Measurements from ENCODE around the gene TBX10. TPM values are rescaled to one million over a fixed set of nuclear protein-coding genes. Genes with fewer than 3 reads are reported as not detected.

Gene TBX10
- total and polyA plus RNA-seq, 2 experiments from 2014 or later = 1.2 TPM; not detected in 1

- Histone ChIP-seq H3K36me3 (no peaks in the 10 kb centered on the region), H3K27ac (no peak overlapping the region), H3K27me3 (no peaks in the 10 kb centered on the region), H3K9me3 (ENCODE audit: low read depth) (no peaks in the 10 kb centered on the region), H3K4me3 (no peak overlapping the region), H3K4me1 (ENCODE audit: low read depth) (no peaks in the 10 kb centered on the region)
- no peak for TF ChIP-seq CTCF (IDR thresholded peaks at IDR 0.05; ENCODE audit: low read depth, low read length)
- DNase-seq (ENCODE audit: low read depth in 1 of 2, low spot score in 1 of 2) = no peak
Measured at GRCh38 chr11:67652965-67653845, 13.6 kb upstream of the TBX10 start.

GRCh38 chr11:67651976-67652781, 12.6 kb upstream of the TBX10 start:
- Histone ChIP-seq H3K9me3 (ENCODE audit: low read depth) (no peaks in the 10 kb centered on the region), H3K4me3 (no peak overlapping the region), H3K27ac (no peak overlapping the region), H3K27me3 (no peaks in the 10 kb centered on the region), H3K4me1 (ENCODE audit: low read depth) (no peaks in the 10 kb centered on the region), H3K36me3 (no peaks in the 10 kb centered on the region)
- TF ChIP-seq CTCF (IDR thresholded peaks at IDR 0.05; ENCODE audit: low read depth, low read length) = no peak
- no peak for DNase-seq (ENCODE audit: low read depth in 1 of 2, low spot score in 1 of 2)

GRCh38 chr11:67649634-67650510, 10.3 kb upstream of the TBX10 start:
- no peak overlapping the region for H3K27ac ChIP-seq
- H3K4me1 ChIP-seq (ENCODE audit: low read depth) = no peaks in the 10 kb centered on the region
- no peaks in the 10 kb centered on the region for H3K27me3 ChIP-seq
- no peak overlapping the region for H3K4me3 ChIP-seq
- no peaks in the 10 kb centered on the region for H3K9me3 ChIP-seq (ENCODE audit: low read depth)
- DNase-seq (ENCODE audit: low read depth in 1 of 2, low spot score in 1 of 2) = no peak
- H3K36me3 ChIP-seq = no peaks in the 10 kb centered on the region
- no peak for TF ChIP-seq CTCF (IDR thresholded peaks at IDR 0.05; ENCODE audit: low read depth, low read length)

- Histone ChIP-seq H3K27me3 (no peaks in the 10 kb centered on the region), H3K9me3 (ENCODE audit: low read depth) (no peaks in the 10 kb centered on the region), H3K4me1 (ENCODE audit: low read depth) (no peaks in the 10 kb centered on the region), H3K36me3 (no peaks in the 10 kb centered on the region), H3K4me3 (no peak overlapping the region), H3K27ac (no peak overlapping the region)
- no peak for TF ChIP-seq CTCF (IDR thresholded peaks at IDR 0.05; ENCODE audit: low read depth, low read length)
- DNase-seq (ENCODE audit: low read depth in 1 of 2, low spot score in 1 of 2) = no peak
Measured at GRCh38 chr11:67648796-67649613, 9.4 kb upstream of the TBX10 start.

Data from cardiac muscle cell (in vitro differentiated cells and primary cell).